SK-N-SH treated with all-trans-retinoic acid at 6 μM for 48 hours (cell line): Measurements from ENCODE around the gene EPB41L5.

ENCODE experiments used
- ATAC-seq: fragments of 200-7000 bp; cut with Tn5 transposase; 3 replicates; pipeline ENCODE4 v1.9.1; 2020; ENCODE audit warnings: mild to moderate bottlenecking, moderate library complexity
- ARNTL ChIP-seq: fragments of 450-650 bp; formaldehyde crosslinking; IDR thresholded peaks from 2 replicates; pipeline ENCODE4 v1.5.0; 2020; ENCODE audit warnings: low read depth, mild to moderate bottlenecking, moderate library complexity, borderline replicate concordance
- BACH2 ChIP-seq: fragments of 250-450 bp; sonication (Bioruptor Pico); IDR thresholded peaks from 2 replicates; pipeline ENCODE4 v1.9.0; 2021; ENCODE audit warnings: mild to moderate bottlenecking, borderline replicate concordance
- CREB5 ChIP-seq: fragments of 250-450 bp; sonication (Bioruptor Pico); IDR thresholded peaks from 2 replicates; pipeline ENCODE4 v1.5.1; 2020; ENCODE audit warnings: low read depth, mild to moderate bottlenecking, moderate library complexity
- CSDC2 ChIP-seq: fragments of 250-450 bp; sonication (Bioruptor Pico); IDR thresholded peaks from 2 replicates; pipeline ENCODE4 v1.5.0; 2020; ENCODE audit warnings: mild to moderate bottlenecking, moderate library complexity
- ESRRG ChIP-seq: fragments of 250-450 bp; sonication (Bioruptor Pico); IDR thresholded peaks from 2 replicates; pipeline ENCODE4 v1.6.1; 2021; ENCODE audit warnings: mild to moderate bottlenecking
- GLIS3 ChIP-seq: fragments of 250-450 bp; sonication (Bioruptor Pico); IDR thresholded peaks from 2 replicates; pipeline ENCODE4 v1.5.0; 2020; ENCODE audit warnings: mild to moderate bottlenecking, moderate library complexity
- ISL1 ChIP-seq: fragments of 250-450 bp; sonication (Bioruptor Pico); IDR thresholded peaks from 2 replicates; pipeline ENCODE4 v2.1.2; 2022; ENCODE audit warnings: mild to moderate bottlenecking, moderate library complexity
- OSR1 ChIP-seq: fragments of 250-450 bp; sonication (Bioruptor Pico); IDR thresholded peaks from 2 replicates; pipeline ENCODE4 v1.8.0; 2022; ENCODE audit warnings: moderate library complexity, mild to moderate bottlenecking, inconsistent platforms
- POU6F1 ChIP-seq: fragments of 250-450 bp; sonication (Bioruptor Pico); IDR thresholded peaks from 2 replicates; pipeline ENCODE4 v1.8.0; 2021; ENCODE audit warnings: low read depth, mild to moderate bottlenecking, moderate library complexity, borderline replicate concordance
- PPARA ChIP-seq: fragments of 250-450 bp; sonication (Bioruptor Pico); IDR thresholded peaks from 2 replicates; pipeline ENCODE4 v1.5.0; 2020; ENCODE audit warnings: mild to moderate bottlenecking, borderline replicate concordance
- RARB ChIP-seq: fragments of 250-450 bp; sonication (Bioruptor Pico); IDR thresholded peaks from 2 replicates; pipeline ENCODE4 v1.8.0; 2021; ENCODE audit warnings: mild to moderate bottlenecking, moderate library complexity
- TCF4 ChIP-seq: fragments of 250-450 bp; sonication (Bioruptor Pico); IDR thresholded peaks from 2 replicates; pipeline ENCODE4 v1.8.0; 2021; ENCODE audit warnings: mild to moderate bottlenecking, moderate library complexity, borderline replicate concordance
- TOX ChIP-seq: fragments of 250-450 bp; sonication (Bioruptor Pico); IDR thresholded peaks from 2 replicates; pipeline ENCODE4 v1.8.0; 2021; ENCODE audit warnings: mild to moderate bottlenecking, moderate library complexity, borderline replicate concordance
- TSHZ2 ChIP-seq: fragments of 250-450 bp; sonication (Bioruptor Pico); IDR thresholded peaks from 2 replicates; pipeline ENCODE4 v1.5.0; 2020; ENCODE audit warnings: mild to moderate bottlenecking, moderate library complexity
- ZC3H10 ChIP-seq: fragments of 250-450 bp; sonication (Bioruptor Pico); IDR thresholded peaks from 2 replicates; pipeline ENCODE4 v1.5.1; 2021; ENCODE audit warnings: mild to moderate bottlenecking, moderate library complexity
- ZFP3 ChIP-seq: fragments of 250-450 bp; sonication (Bioruptor Pico); IDR thresholded peaks from 2 replicates; pipeline ENCODE4 v1.5.0; 2020; ENCODE audit warnings: mild to moderate bottlenecking, moderate library complexity
- ZFP30 ChIP-seq: fragments of 450-650 bp; formaldehyde crosslinking; IDR thresholded peaks from 2 replicates; pipeline ENCODE4 v1.5.0; 2022; ENCODE audit warnings: mild to moderate bottlenecking, moderate library complexity
- ZNF565 ChIP-seq: fragments of 450-650 bp; formaldehyde crosslinking; conservative IDR thresholded peaks from 2 replicates; pipeline ENCODE4 v1.5.0; 2020; ENCODE audit warnings: low read depth, mild to moderate bottlenecking, moderate library complexity
- ZNF70 ChIP-seq: fragments of 450-650 bp; formaldehyde crosslinking; IDR thresholded peaks from 2 replicates; pipeline ENCODE4 v1.5.0; 2020; ENCODE audit warnings: mild to moderate bottlenecking, moderate library complexity
- ZNF8 ChIP-seq: fragments of 450-650 bp; formaldehyde crosslinking; IDR thresholded peaks from 2 replicates; pipeline ENCODE4 v1.5.0; 2020; ENCODE audit warnings: mild to moderate bottlenecking, moderate library complexity
- TF ChIP-seq, protein P1 (sequence below): fragments of 250-450 bp; sonication (Bioruptor Pico); IDR thresholded peaks from 2 replicates; pipeline ENCODE4 v1.8.0; 2020; ENCODE audit warnings: mild to moderate bottlenecking, moderate library complexity, borderline replicate concordance

Gene EPB41L5

GRCh38 chr2:120034027-120034426 is 21.1 kb downstream of the EPB41L5 start:
- ATAC-seq, result no peak
- TF ChIP-seq PPARA, result no peak
- TF ChIP-seq RARB (CRISPR knock-in tag), result no peak
- no peak for TF ChIP-seq TCF4 (CRISPR knock-in tag)
- TF ChIP-seq TSHZ2 (CRISPR knock-in tag), result no peak
- no peak for TF ChIP-seq GLIS3 (CRISPR knock-in tag)
- TF ChIP-seq ESRRG (CRISPR knock-in tag), result no peak
- TF ChIP-seq ZNF70, result no peak
- TF ChIP-seq ZC3H10 (CRISPR knock-in tag), result no peak
- no peak for TF ChIP-seq BACH2 (CRISPR knock-in tag)
- no peak for TF ChIP-seq ZNF565 (CRISPR knock-in tag)
- TF ChIP-seq CREB5 (CRISPR knock-in tag), result no peak
- no peak for TF ChIP-seq OSR1 (CRISPR knock-in tag)
- no peak for TF ChIP-seq ARNTL

GRCh38 chr2:120034621-120035020 is 21.7 kb downstream of the EPB41L5 start:
- ATAC-seq, result no peak

GRCh38 chr2:120036145-120036544 is 23.3 kb downstream of the EPB41L5 start:
- ATAC-seq, result no peak
- no peak for TF ChIP-seq TSHZ2 (CRISPR knock-in tag)
- TF ChIP-seq, all 23 proteins: peak for 0

More at GRCh38 chr2:120034621-120035020, 21.7 kb downstream of the EPB41L5 start:
- TF ChIP-seq ZFP30, result no peak
- no peak for TF ChIP-seq ZNF8 (CRISPR knock-in tag)
- no peak for TF ChIP-seq CREB5 (CRISPR knock-in tag)
- no peak for TF ChIP-seq ZNF70
- no peak for TF ChIP-seq TSHZ2 (CRISPR knock-in tag)
- no peak for TF ChIP-seq OSR1 (CRISPR knock-in tag)
- TF ChIP-seq ISL1, result no peak

- no peak for ATAC-seq
- no peak for TF ChIP-seq PPARA
- TF ChIP-seq ZFP3 (CRISPR knock-in tag), result peak; percentile 93
- no peak for TF ChIP-seq ZFP30
- TF ChIP-seq, protein P1, sequence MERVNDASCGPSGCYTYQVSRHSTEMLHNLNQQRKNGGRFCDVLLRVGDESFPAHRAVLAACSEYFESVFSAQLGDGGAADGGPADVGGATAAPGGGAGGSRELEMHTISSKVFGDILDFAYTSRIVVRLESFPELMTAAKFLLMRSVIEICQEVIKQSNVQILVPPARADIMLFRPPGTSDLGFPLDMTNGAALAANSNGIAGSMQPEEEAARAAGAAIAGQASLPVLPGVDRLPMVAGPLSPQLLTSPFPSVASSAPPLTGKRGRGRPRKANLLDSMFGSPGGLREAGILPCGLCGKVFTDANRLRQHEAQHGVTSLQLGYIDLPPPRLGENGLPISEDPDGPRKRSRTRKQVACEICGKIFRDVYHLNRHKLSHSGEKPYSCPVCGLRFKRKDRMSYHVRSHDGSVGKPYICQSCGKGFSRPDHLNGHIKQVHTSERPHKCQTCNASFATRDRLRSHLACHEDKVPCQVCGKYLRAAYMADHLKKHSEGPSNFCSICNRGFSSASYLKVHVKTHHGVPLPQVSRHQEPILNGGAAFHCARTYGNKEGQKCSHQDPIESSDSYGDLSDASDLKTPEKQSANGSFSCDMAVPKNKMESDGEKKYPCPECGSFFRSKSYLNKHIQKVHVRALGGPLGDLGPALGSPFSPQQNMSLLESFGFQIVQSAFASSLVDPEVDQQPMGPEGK (CRISPR knock-in tag), result no peak
- TF ChIP-seq ZC3H10 (CRISPR knock-in tag), result no peak
- no peak for TF ChIP-seq GLIS3 (CRISPR knock-in tag)
- no peak for TF ChIP-seq CSDC2
- TF ChIP-seq TOX (CRISPR knock-in tag), result no peak
- TF ChIP-seq POU6F1 (CRISPR knock-in tag), result no peak
These were observed 25.2 kb downstream of the EPB41L5 start for GRCh38 chr2:120037995-120038541.
